Measurements from ENCODE around the gene DNER.
"Not testable (repeated sequence)": the region's sequence is repeated elsewhere in the genome, so short reads cannot be mapped to it uniquely, and the experiment has no call there.

The DNER gene

DNA sequence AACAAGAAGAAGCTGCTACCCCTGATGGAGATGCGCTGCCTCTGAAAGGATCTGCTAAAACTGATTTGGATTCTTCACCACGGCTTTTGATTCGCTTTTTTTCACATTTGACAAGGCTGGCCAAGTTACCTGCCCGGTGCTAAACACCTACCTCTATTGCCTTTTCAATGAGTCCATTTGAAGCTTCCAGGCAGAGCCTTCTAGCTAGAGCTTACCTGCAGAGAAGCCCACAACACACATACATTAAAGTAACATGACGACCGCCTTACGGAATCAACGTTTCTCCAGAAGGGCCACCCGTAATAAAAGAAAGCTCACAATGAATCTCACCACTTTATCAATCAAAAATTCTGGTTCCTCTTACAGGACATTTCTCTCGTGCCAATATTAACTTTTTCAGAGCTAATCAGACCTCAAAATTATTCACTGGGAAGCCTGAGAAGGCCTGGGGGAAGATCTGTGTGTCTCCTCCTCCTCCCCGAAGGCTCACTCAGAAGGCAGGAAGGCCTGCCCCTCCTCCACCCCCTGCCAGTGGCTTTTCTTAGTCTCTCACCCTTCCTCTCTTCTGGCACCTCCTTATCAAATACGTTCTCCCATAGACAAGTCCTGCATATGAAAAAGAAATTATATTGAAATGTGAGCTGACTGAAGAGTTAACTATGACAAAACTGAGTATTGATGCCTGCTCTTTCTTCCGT is 171.0 kb downstream of the DNER start:
- H3K27me3 Mint-ChIP-seq, result no peaks in the 10 kb centered on the region
- no peak overlapping the region for H3K27ac Mint-ChIP-seq
- H3K9me3 Mint-ChIP-seq, result no peaks in the 10 kb centered on the region
- no peaks in the 10 kb centered on the region for H3K4me1 Mint-ChIP-seq (ENCODE audit: low read depth)
- H3K4me3 Mint-ChIP-seq, result no peak overlapping the region
- H3K36me3 Mint-ChIP-seq (ENCODE audit: low read depth), result no peaks in the 10 kb centered on the region

DNA sequence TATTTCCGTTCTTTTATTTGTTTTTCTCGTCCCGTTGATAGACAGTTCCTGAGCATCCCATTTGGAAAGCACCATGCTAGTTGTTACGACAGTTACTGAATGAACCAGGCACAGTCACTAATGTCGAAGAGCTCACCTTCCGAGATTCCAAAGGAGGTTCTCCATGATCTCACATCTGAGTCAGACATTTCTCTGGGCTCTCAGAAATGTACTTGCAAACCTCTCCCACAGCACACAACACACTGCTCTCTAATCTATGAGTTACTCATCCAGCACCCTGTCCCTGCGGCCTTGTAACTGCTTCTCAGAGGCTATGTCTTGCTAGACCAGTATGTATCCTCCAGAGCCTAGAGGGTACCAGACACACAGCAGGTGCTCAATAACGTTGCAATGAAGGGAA is 174.7 kb downstream of the DNER start:
- no peaks in the 10 kb centered on the region for H3K36me3 Mint-ChIP-seq (ENCODE audit: low read depth)
- no peaks in the 10 kb centered on the region for H3K9me3 Mint-ChIP-seq

DNA sequence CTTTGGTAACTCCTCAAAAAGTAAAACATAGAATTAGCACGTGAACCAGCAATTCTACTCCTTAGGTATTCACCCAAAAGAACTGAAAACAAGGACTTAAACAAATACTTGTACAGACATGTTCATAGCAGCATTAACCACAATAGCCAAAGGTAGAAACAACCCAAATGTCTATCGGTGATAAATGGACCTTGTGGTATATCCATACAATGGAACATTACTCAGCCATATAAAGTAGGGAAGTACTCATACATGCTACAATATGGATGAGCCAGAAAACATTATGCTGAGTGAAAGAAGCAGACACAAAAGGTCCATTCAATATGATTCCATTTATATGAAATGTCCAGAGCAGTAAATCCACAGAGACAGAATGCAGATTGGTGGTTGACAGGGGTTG is 182.8 kb downstream of the DNER start:
- H3K27me3 Mint-ChIP-seq, result peaks cover 3% of the 10 kb centered on the region
- H3K4me1 Mint-ChIP-seq (ENCODE audit: low read depth), result no peaks in the 10 kb centered on the region
- H3K36me3 Mint-ChIP-seq (ENCODE audit: low read depth), result no peaks in the 10 kb centered on the region
- peaks cover 4% of the 10 kb centered on the region for H3K9me3 Mint-ChIP-seq
- H3K27ac Mint-ChIP-seq, result no peak overlapping the region
- H3K4me3 Mint-ChIP-seq, result no peak overlapping the region

More for the DNA sequence above, 174.7 kb downstream of the DNER start:
- H3K4me3 Mint-ChIP-seq, result no peak overlapping the region
- H3K27me3 Mint-ChIP-seq, result no peaks in the 10 kb centered on the region
- no peaks in the 10 kb centered on the region for H3K4me1 Mint-ChIP-seq (ENCODE audit: low read depth)
- H3K27ac Mint-ChIP-seq, result no peak overlapping the region

DNA sequence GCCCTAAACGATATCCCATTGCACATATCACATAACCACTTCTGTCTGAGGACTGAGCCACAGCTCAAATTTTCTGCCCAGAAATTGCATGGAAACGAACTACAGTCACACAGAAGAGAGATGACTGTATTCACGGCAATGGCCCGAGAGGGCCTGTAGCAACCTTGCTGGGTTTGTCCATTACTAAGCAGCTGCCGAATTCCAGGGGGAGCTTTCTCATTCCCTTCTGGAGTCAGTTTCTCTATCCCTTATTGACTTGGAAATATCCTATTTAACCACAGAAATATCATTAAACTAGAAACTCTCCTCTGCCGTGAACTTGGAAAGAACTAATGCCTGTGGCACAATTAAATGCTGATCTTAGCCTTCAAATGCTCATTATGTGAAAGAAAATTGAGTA is 183.9 kb downstream of the DNER start:
- Mint-ChIP-seq H3K4me3 (no peak overlapping the region), H3K4me1 (ENCODE audit: low read depth) (no peaks in the 10 kb centered on the region), H3K36me3 (ENCODE audit: low read depth) (no peaks in the 10 kb centered on the region), H3K27ac (no peak overlapping the region), H3K27me3 (peaks cover 3% of the 10 kb centered on the region), H3K9me3 (peaks cover 4% of the 10 kb centered on the region)

DNA sequence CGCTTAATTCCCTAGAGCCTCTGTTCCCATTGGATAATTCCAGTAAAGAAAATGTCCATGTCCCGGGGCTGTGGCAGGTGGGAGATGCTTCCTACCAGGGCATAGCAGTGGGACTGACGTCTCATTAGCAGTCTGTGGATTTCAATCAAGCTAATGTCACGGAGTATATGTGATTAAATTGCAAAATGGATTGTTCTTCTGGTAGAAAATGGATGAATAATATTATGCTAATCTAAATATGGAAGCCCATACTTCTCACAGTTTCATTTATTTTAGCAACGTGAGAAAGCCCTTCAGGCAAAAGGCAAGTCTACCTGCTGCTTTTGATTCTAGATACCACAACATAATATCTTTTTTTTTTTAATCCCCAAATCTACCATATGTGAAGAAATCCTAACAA is 185.5 kb downstream of the DNER start:
- Mint-ChIP-seq H3K9me3 (peaks cover 4% of the 10 kb centered on the region), H3K36me3 (ENCODE audit: low read depth) (no peaks in the 10 kb centered on the region), H3K27ac (no peak overlapping the region), H3K27me3 (peaks cover 3% of the 10 kb centered on the region), H3K4me3 (no peak overlapping the region), H3K4me1 (ENCODE audit: low read depth) (no peaks in the 10 kb centered on the region)

DNA sequence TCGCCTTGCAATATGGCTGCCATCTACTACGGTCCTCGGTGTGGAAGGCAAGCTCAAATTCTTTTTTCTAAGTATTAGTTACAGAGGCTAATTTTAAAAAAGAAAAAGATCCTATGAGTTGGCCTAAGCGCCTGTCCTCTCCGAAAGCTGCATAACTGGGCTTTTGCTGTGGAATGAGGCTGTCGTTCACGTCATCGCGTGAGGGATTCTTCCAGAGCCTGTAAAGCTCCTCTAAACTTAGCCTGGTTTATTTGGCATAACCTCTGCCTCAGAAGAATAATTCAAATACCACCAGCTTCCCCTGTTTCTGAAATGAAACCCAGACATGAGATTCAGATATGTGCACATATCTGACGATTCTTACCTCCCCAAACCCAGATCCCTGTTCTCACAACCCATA is 187.4 kb downstream of the DNER start:
- no peak overlapping the region for H3K4me3 Mint-ChIP-seq
- H3K27ac Mint-ChIP-seq, result no peak overlapping the region
- H3K36me3 Mint-ChIP-seq (ENCODE audit: low read depth), result no peaks in the 10 kb centered on the region
- no peaks in the 10 kb centered on the region for H3K9me3 Mint-ChIP-seq
- no peaks in the 10 kb centered on the region for H3K4me1 Mint-ChIP-seq (ENCODE audit: low read depth)
- H3K27me3 Mint-ChIP-seq, result peaks cover 7% of the 10 kb centered on the region

DNA sequence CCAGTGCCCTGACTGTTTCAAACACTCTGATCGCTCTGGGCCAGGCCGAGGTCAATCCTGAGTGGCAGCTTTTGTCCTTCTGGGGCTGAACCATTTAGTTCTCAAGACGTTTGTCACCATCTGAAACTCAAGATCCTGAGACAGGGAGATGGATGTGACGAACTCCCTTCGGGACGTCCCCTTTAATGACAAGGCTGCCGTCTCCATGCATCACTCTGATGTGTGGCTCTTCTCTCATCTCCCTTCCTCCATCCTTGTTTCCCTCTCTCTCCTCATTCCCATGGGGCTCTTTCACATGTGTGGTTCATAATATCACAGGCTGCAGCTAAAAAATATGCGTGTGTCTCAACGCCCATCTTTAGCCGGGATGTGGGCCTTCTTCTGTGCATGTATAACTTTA is 189.6 kb downstream of the DNER start:
- Mint-ChIP-seq H3K9me3 (no peaks in the 10 kb centered on the region), H3K4me3 (no peak overlapping the region), H3K27ac (no peak overlapping the region), H3K36me3 (ENCODE audit: low read depth) (no peaks in the 10 kb centered on the region), H3K27me3 (peaks cover 7% of the 10 kb centered on the region), H3K4me1 (ENCODE audit: low read depth) (no peaks in the 10 kb centered on the region)

DNA sequence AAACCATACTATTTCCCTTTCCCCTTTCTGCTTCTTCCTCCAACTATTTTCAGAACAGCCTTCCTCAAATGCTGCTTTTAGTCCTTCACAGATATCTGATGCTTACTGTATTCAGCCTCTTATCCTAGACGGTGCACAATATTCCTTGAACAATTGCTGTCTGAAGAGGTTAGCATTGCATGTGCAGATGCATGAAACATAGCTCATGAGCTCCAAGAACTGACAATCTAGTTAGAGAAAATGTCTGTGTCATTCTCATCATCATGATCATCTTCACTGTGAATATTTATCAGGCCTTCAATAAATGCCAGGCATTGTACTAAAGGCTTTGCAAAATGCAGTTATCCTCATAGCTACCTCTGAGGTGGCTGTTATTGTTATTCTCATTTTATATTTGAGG is 190.7 kb downstream of the DNER start:
- Mint-ChIP-seq H3K36me3 (ENCODE audit: low read depth) (no peaks in the 10 kb centered on the region), H3K9me3 (no peaks in the 10 kb centered on the region), H3K4me3 (no peak overlapping the region), H3K4me1 (ENCODE audit: low read depth) (no peaks in the 10 kb centered on the region), H3K27ac (no peak overlapping the region), H3K27me3 (peaks cover 14% of the 10 kb centered on the region)

DNA sequence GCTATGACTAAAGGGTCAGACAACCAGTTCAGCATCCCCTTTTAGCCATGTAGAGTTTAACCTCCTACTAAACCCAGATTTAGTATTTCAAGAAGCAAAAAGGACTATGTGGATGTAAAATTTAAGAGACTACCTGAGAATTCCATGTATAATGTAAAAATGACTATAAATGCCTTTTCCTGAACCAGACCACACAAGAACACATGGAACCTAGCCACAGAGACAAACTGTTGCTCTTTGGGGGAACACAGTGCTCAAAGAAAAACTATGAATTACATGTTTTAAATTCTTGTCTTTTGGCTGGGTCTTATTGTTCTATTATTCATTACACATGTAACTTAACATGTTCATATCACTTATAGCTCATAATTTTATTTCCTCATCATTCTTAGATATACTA is 192.8 kb downstream of the DNER start:
- Mint-ChIP-seq H3K27me3 (peaks cover 12% of the 10 kb centered on the region), H3K36me3 (ENCODE audit: low read depth) (no peaks in the 10 kb centered on the region), H3K27ac (no peak overlapping the region), H3K4me1 (ENCODE audit: low read depth) (no peaks in the 10 kb centered on the region), H3K9me3 (no peaks in the 10 kb centered on the region), H3K4me3 (no peak overlapping the region)

DNA sequence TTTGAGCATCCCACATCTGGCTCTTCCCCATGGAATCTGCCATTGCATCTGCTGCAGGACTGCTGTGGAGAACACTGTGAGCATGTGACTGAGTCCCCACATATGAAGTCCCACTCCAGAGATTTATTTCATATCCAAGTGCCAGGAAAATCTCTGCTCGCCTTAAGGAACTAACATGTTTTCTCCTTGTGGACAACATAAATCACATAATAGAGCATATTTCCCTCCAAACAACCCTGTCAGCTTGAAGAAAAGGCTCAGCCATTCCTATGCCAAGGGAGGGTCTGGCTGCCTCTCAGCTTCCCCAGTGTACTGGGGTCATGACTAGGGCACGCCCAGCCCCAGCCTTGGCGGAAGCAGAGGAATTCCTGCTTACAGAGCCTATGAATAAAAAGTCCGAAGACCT is 193.7 kb downstream of the DNER start:
- no peak overlapping the region for H3K27ac Mint-ChIP-seq
- no peaks in the 10 kb centered on the region for H3K4me1 Mint-ChIP-seq (ENCODE audit: low read depth)
- H3K9me3 Mint-ChIP-seq, result no peaks in the 10 kb centered on the region
- no peaks in the 10 kb centered on the region for H3K36me3 Mint-ChIP-seq (ENCODE audit: low read depth)
- peaks cover 12% of the 10 kb centered on the region for H3K27me3 Mint-ChIP-seq
- H3K4me3 Mint-ChIP-seq, result no peak overlapping the region

DNA sequence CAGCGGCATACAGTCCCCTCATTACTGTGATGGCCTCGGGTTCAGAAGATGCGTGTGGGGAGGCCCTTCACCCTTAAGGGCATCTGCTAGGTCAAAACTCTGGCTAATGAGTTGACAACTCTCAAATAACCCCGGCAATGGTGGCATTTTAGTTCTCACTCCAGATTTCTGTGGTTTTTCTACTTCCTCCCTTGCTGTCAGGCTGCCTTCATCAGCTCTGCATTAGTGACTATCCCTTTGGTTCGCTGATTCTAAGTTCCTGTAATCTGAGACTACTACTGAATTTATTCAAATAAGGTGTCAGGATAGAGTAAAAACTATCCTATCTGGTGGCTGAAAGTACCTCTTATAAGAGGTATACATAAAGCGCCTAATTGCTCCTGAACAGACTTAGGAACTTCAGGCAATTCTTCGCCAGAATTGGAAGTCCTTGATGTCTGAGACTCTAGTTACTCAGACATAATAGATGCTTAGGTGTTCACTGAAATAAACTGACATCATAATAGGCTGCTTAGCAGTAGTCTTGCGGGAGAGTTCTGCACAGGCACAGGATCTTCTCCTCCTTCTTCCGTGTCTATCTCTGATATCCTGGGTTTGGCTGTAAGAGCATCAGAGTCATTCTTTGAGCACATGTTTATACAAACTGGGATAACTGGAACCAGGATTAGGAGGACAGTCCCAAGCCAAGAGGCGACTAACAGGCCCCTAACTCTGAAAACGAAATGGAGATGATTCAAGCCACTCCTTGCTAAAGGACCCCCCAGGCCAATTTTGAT is 194.5 kb downstream of the DNER start:
- Mint-ChIP-seq H3K27me3 (peaks cover 12% of the 10 kb centered on the region), H3K4me3 (no peak overlapping the region), H3K4me1 (ENCODE audit: low read depth) (no peaks in the 10 kb centered on the region), H3K27ac (no peak overlapping the region), H3K9me3 (no peaks in the 10 kb centered on the region), H3K36me3 (ENCODE audit: low read depth) (no peaks in the 10 kb centered on the region)

DNA sequence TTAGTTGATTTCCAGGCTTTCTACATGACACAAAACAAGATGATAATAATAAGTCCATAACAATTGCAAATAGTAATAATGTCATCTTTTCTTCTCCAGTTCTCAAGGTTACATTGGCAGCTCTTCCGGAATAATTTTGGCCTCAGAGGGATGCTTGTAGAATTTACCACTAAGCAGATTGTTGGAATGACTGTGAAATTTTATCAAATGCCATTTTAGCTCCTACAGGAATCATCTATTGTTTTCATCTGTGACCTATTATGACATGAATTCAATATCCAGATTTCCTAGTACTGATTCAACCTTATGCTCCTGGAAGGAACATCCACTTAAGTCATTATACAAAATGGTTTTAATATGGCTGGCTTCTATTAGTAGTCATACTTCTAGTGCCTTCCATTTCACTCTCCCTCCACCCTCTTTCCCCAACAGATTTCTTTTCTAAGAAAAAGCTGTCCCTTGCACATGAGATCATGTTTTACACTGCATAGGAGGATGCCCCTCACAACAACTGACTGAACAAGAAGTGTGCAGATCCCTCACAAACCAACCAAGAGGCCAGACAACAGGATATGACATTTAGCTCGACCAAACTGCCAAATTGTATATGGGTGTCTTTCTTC is 200.0 kb downstream of the DNER start:
- Mint-ChIP-seq H3K27ac (no peak overlapping the region), H3K36me3 (ENCODE audit: low read depth) (no peaks in the 10 kb centered on the region), H3K27me3 (peaks cover 4% of the 10 kb centered on the region), H3K4me1 (ENCODE audit: low read depth) (no peaks in the 10 kb centered on the region), H3K4me3 (no peak overlapping the region), H3K9me3 (no peaks in the 10 kb centered on the region)

DNA sequence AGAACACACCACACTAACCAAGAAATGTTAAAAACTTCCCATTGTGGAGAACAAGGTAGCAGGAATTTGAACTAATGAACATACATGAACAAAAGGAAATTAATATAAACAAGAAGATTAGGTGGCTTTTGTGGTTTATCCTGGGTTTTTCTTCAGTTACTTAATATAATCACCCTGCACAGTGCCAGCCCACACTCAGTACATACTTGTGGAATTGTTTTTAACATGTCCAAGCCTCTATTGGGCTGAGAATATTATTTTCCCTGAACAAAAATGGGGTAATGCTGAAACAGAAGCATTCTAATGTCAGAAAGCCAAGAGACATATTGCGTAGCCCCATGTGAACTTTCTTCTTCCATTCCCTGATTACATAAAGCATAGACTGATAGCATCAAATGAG is 202.8 kb downstream of the DNER start:
- Mint-ChIP-seq H3K27me3 (no peaks in the 10 kb centered on the region), H3K4me3 (no peak overlapping the region), H3K9me3 (no peaks in the 10 kb centered on the region), H3K27ac (no peak overlapping the region), H3K36me3 (ENCODE audit: low read depth) (no peaks in the 10 kb centered on the region), H3K4me1 (ENCODE audit: low read depth) (no peaks in the 10 kb centered on the region)

DNA sequence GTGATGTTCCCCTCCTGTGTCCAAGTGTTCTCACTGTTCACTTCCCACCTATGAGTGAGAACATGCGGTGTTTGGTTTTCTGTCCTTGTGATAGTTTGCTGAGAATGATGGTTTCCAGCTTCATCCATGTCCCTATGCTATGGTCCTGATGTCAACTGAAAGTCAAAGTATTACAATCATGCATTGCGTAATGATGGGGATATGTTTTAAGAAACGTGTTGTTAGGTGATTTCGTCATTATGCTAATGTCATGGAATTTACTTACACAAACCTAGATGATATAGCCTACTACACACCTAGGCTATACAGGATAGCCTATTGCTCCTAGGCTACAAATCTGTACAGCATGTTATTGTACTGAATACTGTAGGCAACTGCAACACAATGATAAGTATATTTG is 207.7 kb downstream of the DNER start:
- not testable (repeated sequence) for H3K9me3 Mint-ChIP-seq; H3K36me3 Mint-ChIP-seq (ENCODE audit: low read depth); H3K27me3 Mint-ChIP-seq; H3K4me3 Mint-ChIP-seq; H3K4me1 Mint-ChIP-seq (ENCODE audit: low read depth); H3K27ac Mint-ChIP-seq

DNA sequence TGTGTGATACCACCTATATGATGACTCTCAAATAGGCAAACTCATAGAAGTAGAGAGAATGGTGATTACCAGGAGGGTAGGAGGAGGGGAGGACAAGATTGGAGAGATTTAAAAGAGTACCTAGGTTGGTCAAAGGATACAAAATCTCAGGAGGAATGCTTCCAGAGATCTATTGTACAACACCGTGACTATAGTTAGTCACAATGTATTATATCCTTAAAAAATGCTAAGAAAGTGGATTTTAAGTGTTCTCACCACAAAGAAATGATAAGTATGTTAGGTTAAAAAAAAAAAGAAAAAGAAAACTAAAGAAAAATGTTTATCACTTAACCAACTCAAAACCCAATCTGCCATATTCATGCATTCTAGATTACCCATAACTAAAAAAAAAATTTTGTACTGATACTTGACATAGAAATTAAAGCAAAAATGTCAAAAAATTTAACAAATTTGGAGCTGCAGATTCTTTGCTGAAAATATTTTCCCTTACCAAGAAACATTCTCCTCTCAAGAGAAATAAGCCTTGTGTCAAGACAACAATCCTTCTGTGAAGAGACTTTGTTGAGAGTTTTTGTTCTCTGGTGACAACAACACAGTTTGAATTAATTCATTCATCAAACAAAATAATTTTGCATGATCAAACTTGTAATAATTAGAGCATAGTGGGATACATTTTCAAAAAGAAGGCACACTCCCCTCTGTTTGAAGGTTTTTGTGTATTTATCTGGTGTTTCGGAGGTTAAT is 213.1 kb downstream of the DNER start:
- peaks cover 3% of the 10 kb centered on the region for H3K27me3 Mint-ChIP-seq
- no peak overlapping the region for H3K4me3 Mint-ChIP-seq
- no peaks in the 10 kb centered on the region for H3K36me3 Mint-ChIP-seq (ENCODE audit: low read depth)
- no peak overlapping the region for H3K27ac Mint-ChIP-seq
- no peaks in the 10 kb centered on the region for H3K9me3 Mint-ChIP-seq
- no peaks in the 10 kb centered on the region for H3K4me1 Mint-ChIP-seq (ENCODE audit: low read depth)
